HG02642 (cell line): ENCODE results near the gene CFAP299.

Source experiments
- ATAC-seq: cut with Tn5 transposase; IDR thresholded peaks from one replicate; pipeline ENCODE4 v1.9.1; 2021; ENCODE audit warnings: mild to moderate bottlenecking; ENCODE audit not compliant: unreplicated experiment, poor library complexity

CFAP299 gene

DNA sequence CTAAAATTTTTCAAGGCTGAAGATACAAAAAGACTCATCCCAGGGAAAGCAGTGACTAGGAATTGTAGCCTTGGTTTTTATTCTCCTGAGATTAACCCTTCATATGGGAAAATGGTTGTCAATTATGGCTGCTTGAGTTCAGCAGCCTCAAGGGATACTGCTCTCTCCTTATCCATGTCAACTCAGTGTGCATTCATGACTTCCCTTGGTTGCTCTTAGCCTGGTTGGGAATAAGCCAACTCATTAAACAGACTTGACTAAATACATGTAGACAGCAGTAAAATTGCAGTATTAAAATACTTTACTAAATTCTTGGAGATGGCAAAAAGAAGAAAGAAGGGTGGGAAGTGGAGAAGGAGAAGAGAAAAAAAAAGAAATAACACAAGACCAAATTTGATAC is 650.5 kb downstream of the CFAP299 start:
- ATAC-seq: no peak

DNA sequence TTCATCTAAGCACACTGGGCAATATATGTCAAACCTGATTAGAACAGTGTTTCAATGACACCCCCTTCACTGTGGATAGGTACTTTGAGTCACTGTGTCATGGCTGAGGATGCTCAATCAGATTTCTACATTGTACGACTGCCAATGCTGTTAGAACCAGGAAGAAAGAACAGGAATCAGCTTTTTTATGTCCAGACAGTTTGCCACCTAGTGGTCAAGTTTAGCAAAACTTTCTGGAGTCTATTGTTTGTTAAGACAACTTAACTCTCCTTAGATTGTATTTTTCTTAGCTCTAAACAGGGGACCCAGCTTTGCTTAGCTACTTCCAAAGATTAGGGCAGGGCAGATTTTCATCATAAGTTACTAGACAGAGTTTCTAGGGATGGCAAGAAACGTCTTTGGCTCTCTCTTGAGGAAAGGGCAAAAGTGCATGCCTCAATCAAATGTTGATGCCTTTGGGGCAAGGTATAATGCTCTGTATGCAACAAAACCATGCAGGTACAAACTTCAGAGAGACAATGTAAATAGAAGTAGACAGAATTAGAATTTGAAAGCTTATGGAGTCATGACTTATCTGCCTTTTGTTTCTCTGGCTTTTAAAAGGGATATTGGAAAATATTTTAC is 654.5 kb downstream of the CFAP299 start:
- ATAC-seq: peak; percentile 69

DNA sequence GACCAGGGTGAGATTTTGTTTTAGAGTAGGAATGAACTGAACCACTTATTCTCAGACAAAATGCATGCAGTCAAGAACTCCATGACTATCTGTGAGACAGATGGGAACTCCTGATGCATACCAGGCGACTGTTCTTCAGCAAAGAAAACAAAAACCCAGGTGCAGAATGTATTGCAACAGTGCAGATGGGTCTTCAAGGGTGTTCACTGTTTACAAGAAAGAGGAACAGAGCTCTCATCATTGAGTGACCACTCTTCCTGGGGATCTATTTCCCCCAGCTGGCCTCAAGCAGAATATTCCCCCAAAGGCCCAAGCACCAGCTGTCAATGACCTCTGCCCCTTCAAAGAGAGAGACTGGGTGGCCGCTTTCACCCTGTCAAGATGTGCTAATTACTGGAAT is 655.3 kb downstream of the CFAP299 start:
- no peak for ATAC-seq

DNA sequence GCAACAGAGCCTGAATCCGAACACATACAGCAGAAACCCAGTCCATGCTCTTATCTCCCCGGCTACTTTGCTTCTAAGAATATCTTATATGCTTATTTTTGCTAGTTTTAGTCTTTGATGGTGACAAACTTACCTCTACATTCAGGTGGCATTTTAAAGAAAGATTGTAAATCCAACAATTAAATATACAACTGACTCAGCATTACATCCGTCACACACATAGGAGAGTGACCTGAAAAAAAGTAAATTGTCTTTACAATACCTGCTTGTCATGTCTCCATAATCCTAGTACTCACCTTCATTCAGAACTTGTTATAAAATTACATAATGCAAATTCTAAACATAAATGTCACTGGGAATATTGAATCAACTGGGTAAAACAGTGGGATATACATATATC is 664.4 kb downstream of the CFAP299 start:
- no peak for ATAC-seq

DNA sequence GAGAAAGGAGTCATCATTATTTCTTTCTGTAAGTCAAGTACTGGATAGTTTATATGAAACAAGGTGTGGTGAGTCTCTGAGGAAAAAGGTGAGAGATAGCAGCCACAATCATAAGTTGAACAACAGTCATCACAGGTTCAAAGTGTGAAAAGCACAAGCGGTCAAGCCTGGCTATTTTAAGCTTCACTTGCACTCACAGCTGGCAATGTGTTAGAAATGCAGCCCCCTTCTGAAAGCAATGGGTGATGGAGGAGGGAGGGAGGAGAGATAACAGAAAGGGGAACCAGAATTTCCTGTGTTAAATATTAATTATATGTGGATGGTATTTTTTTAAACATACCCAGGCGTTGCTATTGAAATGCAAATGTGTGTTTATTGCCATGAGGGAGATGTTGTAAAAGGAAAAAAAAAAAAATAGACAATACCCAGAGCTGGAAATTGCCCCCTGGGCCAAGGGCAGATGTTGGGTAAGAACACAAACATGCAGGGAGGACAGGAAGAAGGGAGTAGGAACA is 668.1 kb downstream of the CFAP299 start:
- ATAC-seq: peak; percentile 100

DNA sequence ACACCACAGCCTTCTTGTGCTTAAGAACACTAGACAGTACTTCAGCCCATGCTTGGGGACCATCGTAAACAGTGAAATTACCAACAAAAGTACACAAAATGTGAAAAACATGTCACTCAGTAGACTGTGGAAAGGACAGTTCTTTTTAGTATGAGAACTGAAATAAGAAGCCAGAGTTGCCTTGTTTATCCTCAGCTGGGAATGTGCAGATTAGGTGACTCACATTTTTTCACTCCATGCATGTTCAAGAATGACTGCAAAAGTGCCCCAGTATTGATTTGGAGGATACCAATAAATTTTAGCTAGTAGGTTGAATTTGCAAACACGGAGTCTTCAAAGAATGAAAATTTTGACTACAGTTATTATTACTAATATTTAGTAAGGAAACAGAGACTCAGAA is 671.9 kb downstream of the CFAP299 start:
- no peak for ATAC-seq
